Activated CD4-positive, alpha-beta T cell treated with anti-CD3 and anti-CD28 coated beads, Interleukin-2, amount 10 ng/mL, durations not matched to agents 24 days and 14 days (primary cell): ENCODE data around the gene CLK2. TPM values are rescaled to one million over a fixed set of nuclear protein-coding genes. Genes with fewer than 3 reads are reported as not detected.
"Not testable (repeated sequence)": the region's sequence is repeated elsewhere in the genome, so short reads cannot be mapped to it uniquely, and the experiment has no call there.

Experiments used
- DNase-seq: peaks from one replicate; pipeline ENCODE4 v3.0.0; 2022
- H3K27ac Mint-ChIP-seq: one replicate; pipeline ENCODE4 v1.8.0; 2022; ENCODE audit warnings: mild to moderate bottlenecking, mixed read lengths
- H3K27me3 Mint-ChIP-seq: one replicate; pipeline ENCODE4 v1.8.0; 2022; ENCODE audit warnings: mixed read lengths
- H3K36me3 Mint-ChIP-seq: one replicate; pipeline ENCODE4 v1.8.0; 2022; ENCODE audit warnings: low read depth, mild to moderate bottlenecking, mixed read lengths
- H3K4me1 Mint-ChIP-seq: one replicate; pipeline ENCODE4 v1.8.0; 2021; ENCODE audit warnings: mixed read lengths
- H3K4me3 Mint-ChIP-seq: one replicate; pipeline ENCODE4 v1.8.0; 2022; ENCODE audit warnings: mild to moderate bottlenecking, moderate library complexity, mixed read lengths
- H3K9me3 Mint-ChIP-seq: one replicate; pipeline ENCODE4 v1.8.0; 2021; ENCODE audit warnings: mixed read lengths
- intact Hi-C: fragments of 100-400 bp; cut with micrococcal nuclease; formaldehyde crosslinking; loops from one replicate; pipeline ENCODE4 v1.15.1; 2023
- total RNA-seq: library from RNA; stranded (reverse); gene quantifications from 2 replicates; pipeline ENCODE4 v1.2.3, GENCODE V29; 2022

Gene CLK2
- total RNA-seq, 1 donor from 2014 or later: 90.6 TPM

GRCh38 chr1:155307247-155307740 lies 34.0 kb upstream of the CLK2 start:
- DNase-seq: no peak
- intact Hi-C loops: loop anchor here (5.0 kb wide), 1 partner anchor 115 kb away; no protein-coding TSS in a partner anchor

GRCh38 chr1:155305881-155306391 lies 32.6 kb upstream of the CLK2 start:
- peak overlapping the region; percentile 74 for H3K27ac Mint-ChIP-seq
- H3K4me3 Mint-ChIP-seq: no peak overlapping the region
- no peaks in the 10 kb centered on the region for H3K27me3 Mint-ChIP-seq
- peaks cover 23% of the 10 kb centered on the region for H3K36me3 Mint-ChIP-seq
- peaks cover 21% of the 10 kb centered on the region for H3K4me1 Mint-ChIP-seq
- DNase-seq: no peak
- no peaks in the 10 kb centered on the region for H3K9me3 Mint-ChIP-seq
- intact Hi-C loops: loop anchor here (5.0 kb wide), 1 partner anchor 114 kb away; no protein-coding TSS in a partner anchor

More at GRCh38 chr1:155307247-155307740, 34.0 kb upstream of the CLK2 start:
- H3K27ac Mint-ChIP-seq: peak overlapping the region; percentile 92
- H3K9me3 Mint-ChIP-seq: no peaks in the 10 kb centered on the region
- peak overlapping the region; percentile 34 for H3K4me3 Mint-ChIP-seq
- no peaks in the 10 kb centered on the region for H3K27me3 Mint-ChIP-seq
- peaks cover 35% of the 10 kb centered on the region for H3K36me3 Mint-ChIP-seq
- H3K4me1 Mint-ChIP-seq: peaks cover 30% of the 10 kb centered on the region

- Mint-ChIP-seq H3K27me3 (no peaks in the 10 kb centered on the region), H3K36me3 (peaks cover 10% of the 10 kb centered on the region), H3K4me3 (no peak overlapping the region), H3K27ac (no peak overlapping the region), H3K4me1 (peaks cover 10% of the 10 kb centered on the region), H3K9me3 (no peaks in the 10 kb centered on the region)
- intact Hi-C loops: loop anchor here (5.0 kb wide), 1 partner anchor 112 kb away; no protein-coding TSS in a partner anchor
- no peak for DNase-seq
Observed at GRCh38 chr1:155304558-155305063, 31.3 kb upstream of the CLK2 start.

- peaks cover 16% of the 10 kb centered on the region for H3K27me3 Mint-ChIP-seq
- intact Hi-C loops: no loop called here
- DNase-seq: no peak
- H3K27ac Mint-ChIP-seq: no peak within 1 kb of the TSS
- no peak within 1 kb of the TSS for H3K4me3 Mint-ChIP-seq
- no peaks in the 10 kb centered on the region for H3K36me3 Mint-ChIP-seq
- H3K9me3 Mint-ChIP-seq: no peaks in the 10 kb centered on the region
- H3K4me1 Mint-ChIP-seq: peaks cover 5% of the 10 kb centered on the region
Observed at GRCh38 chr1:155301342-155301841, 28.1 kb upstream of the CLK2 start, which contains the start of gene PKLR. Gene PKLR (minus strand): TSS chr1:155301438. CDS start chr1:155301395, 43 bp downstream.

- Mint-ChIP-seq H3K36me3 (no peaks in the 10 kb centered on the region), H3K4me1 (peaks cover 5% of the 10 kb centered on the region), H3K9me3 (no peaks in the 10 kb centered on the region), H3K27me3 (peaks cover 22% of the 10 kb centered on the region), H3K27ac (no peak overlapping the region), H3K4me3 (no peak overlapping the region)
- intact Hi-C loops: no loop called here
- no peak for DNase-seq
Observed at GRCh38 chr1:155300553-155301329, 27.4 kb upstream of the CLK2 start.

GRCh38 chr1:155300024-155300423 lies 26.7 kb upstream of the CLK2 start:
- peaks cover 27% of the 10 kb centered on the region for H3K27me3 Mint-ChIP-seq
- intact Hi-C loops: no loop called here
- no peaks in the 10 kb centered on the region for H3K9me3 Mint-ChIP-seq
- DNase-seq: no peak
- no peaks in the 10 kb centered on the region for H3K36me3 Mint-ChIP-seq
- no peak overlapping the region for H3K4me3 Mint-ChIP-seq
- peaks cover 5% of the 10 kb centered on the region for H3K4me1 Mint-ChIP-seq
- H3K27ac Mint-ChIP-seq: no peak overlapping the region

- Mint-ChIP-seq H3K36me3 (no peaks in the 10 kb centered on the region), H3K4me1 (peaks cover 8% of the 10 kb centered on the region), H3K4me3 (no peak overlapping the region), H3K27me3 (peaks cover 42% of the 10 kb centered on the region), H3K9me3 (no peaks in the 10 kb centered on the region), H3K27ac (no peak overlapping the region)
- intact Hi-C loops: no loop called here
- DNase-seq: no peak
Observed at GRCh38 chr1:155297384-155297783, 24.1 kb upstream of the CLK2 start.

GRCh38 chr1:155296661-155297060 lies 23.4 kb upstream of the CLK2 start:
- DNase-seq: no peak
- H3K36me3 Mint-ChIP-seq: no peaks in the 10 kb centered on the region
- H3K4me3 Mint-ChIP-seq: no peak overlapping the region
- H3K27me3 Mint-ChIP-seq: peaks cover 46% of the 10 kb centered on the region
- H3K9me3 Mint-ChIP-seq: no peaks in the 10 kb centered on the region
- intact Hi-C loops: no loop called here
- H3K27ac Mint-ChIP-seq: no peak overlapping the region
- peaks cover 8% of the 10 kb centered on the region for H3K4me1 Mint-ChIP-seq

- no peak overlapping the region for H3K4me3 Mint-ChIP-seq
- DNase-seq: no peak
- no peaks in the 10 kb centered on the region for H3K36me3 Mint-ChIP-seq
- H3K27ac Mint-ChIP-seq: no peak overlapping the region
- peaks cover 50% of the 10 kb centered on the region for H3K27me3 Mint-ChIP-seq
- H3K9me3 Mint-ChIP-seq: no peaks in the 10 kb centered on the region
- intact Hi-C loops: no loop called here
- H3K4me1 Mint-ChIP-seq: peaks cover 8% of the 10 kb centered on the region
Observed at GRCh38 chr1:155295942-155296267, 22.6 kb upstream of the CLK2 start.

GRCh38 chr1:155295183-155295941 lies 22.1 kb upstream of the CLK2 start:
- H3K4me3 Mint-ChIP-seq: peak overlapping the region; percentile 47
- no peak overlapping the region for H3K27ac Mint-ChIP-seq
- H3K36me3 Mint-ChIP-seq: no peaks in the 10 kb centered on the region
- no peak for DNase-seq
- peaks cover 50% of the 10 kb centered on the region for H3K27me3 Mint-ChIP-seq
- peaks cover 8% of the 10 kb centered on the region for H3K4me1 Mint-ChIP-seq
- intact Hi-C loops: no loop called here
- no peaks in the 10 kb centered on the region for H3K9me3 Mint-ChIP-seq

- Mint-ChIP-seq H3K4me1 (peaks cover 8% of the 10 kb centered on the region), H3K4me3 (peak overlapping the region; percentile 47), H3K27ac (no peak overlapping the region), H3K36me3 (no peaks in the 10 kb centered on the region), H3K9me3 (no peaks in the 10 kb centered on the region), H3K27me3 (peaks cover 53% of the 10 kb centered on the region)
- intact Hi-C loops: no loop called here
- no peak for DNase-seq
Observed at GRCh38 chr1:155294520-155295182, 21.3 kb upstream of the CLK2 start.

- Mint-ChIP-seq H3K4me1 (peaks cover 8% of the 10 kb centered on the region), H3K36me3 (no peaks in the 10 kb centered on the region), H3K27me3 (peaks cover 53% of the 10 kb centered on the region), H3K9me3 (no peaks in the 10 kb centered on the region), H3K27ac (no peak overlapping the region), H3K4me3 (no peak overlapping the region)
- intact Hi-C loops: no loop called here
- no peak for DNase-seq
Observed at GRCh38 chr1:155293086-155293749, 19.9 kb upstream of the CLK2 start.

GRCh38 chr1:155291006-155291405 lies 17.7 kb upstream of the CLK2 start:
- peaks cover 33% of the 10 kb centered on the region for H3K27me3 Mint-ChIP-seq
- H3K4me1 Mint-ChIP-seq, H3K27ac Mint-ChIP-seq, intact Hi-C loops, H3K36me3 Mint-ChIP-seq, DNase-seq, H3K9me3 Mint-ChIP-seq, H3K4me3 Mint-ChIP-seq: not testable (repeated sequence)
